LNCaP clone FGC (cell line): Measurements from ENCODE around the gene INPP5F.

Experiments used
- DNase-seq: peaks from one replicate; pipeline ENCODE4 v3.0.0-alpha.2; 2011; ENCODE audit warnings: low read depth
- H3K4me3 ChIP-seq: 2 replicates; pipeline ENCODE4 v1.5.1; 2011; ENCODE audit warnings: mild to moderate bottlenecking, low read depth, low read length, control low read depth
- TF ChIP-seq, protein P1 (sequence below): IDR thresholded peaks from 2 replicates; pipeline ENCODE4 v1.5.1; 2012; ENCODE audit warnings: mild to moderate bottlenecking; ENCODE audit not compliant: control insufficient read depth, insufficient read depth; ENCODE audit errors: extremely low read depth

The INPP5F gene

GRCh38 chr10:119755446-119755845, 29.6 kb downstream of the INPP5F start:
- TF ChIP-seq, protein P1, sequence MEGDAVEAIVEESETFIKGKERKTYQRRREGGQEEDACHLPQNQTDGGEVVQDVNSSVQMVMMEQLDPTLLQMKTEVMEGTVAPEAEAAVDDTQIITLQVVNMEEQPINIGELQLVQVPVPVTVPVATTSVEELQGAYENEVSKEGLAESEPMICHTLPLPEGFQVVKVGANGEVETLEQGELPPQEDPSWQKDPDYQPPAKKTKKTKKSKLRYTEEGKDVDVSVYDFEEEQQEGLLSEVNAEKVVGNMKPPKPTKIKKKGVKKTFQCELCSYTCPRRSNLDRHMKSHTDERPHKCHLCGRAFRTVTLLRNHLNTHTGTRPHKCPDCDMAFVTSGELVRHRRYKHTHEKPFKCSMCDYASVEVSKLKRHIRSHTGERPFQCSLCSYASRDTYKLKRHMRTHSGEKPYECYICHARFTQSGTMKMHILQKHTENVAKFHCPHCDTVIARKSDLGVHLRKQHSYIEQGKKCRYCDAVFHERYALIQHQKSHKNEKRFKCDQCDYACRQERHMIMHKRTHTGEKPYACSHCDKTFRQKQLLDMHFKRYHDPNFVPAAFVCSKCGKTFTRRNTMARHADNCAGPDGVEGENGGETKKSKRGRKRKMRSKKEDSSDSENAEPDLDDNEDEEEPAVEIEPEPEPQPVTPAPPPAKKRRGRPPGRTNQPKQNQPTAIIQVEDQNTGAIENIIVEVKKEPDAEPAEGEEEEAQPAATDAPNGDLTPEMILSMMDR = no peak
- DNase-seq = no peak
- no peak overlapping the region for H3K4me3 ChIP-seq

DNA sequence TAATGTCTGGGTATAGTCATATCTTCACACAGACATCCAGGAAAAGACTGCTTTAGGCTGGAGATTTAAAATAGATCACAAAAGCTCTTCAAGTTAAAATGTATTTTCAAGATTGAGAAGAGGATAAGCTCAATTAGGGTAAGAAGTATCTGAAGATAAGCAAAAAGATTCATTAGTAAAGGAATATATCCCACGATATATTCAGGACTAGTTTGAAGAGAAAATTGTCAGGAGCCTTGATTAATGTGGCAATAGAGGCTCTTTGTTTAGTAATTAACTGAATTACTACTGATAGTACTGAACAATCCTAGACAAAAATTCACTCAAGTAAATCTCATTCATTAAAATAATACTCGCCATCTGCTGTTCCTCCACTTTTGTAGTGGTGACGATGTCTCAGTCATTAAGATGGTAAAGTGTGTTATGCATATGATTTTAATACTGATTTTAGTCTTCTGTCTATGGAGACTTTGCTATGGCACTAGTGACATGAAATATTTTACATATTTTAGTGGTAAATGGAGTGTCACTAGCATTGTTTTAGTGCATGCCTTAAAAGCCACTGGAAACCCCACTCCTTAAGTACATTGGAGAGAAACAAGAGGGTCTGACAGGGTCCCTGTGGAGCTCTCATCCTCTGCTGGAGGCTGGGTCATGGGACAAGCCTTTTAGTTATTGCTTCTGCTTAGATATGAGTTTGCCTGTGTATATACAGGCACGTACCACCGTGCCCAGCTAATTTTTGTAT, 32.8 kb downstream of the INPP5F start:
- H3K4me3 ChIP-seq = no peak overlapping the region
- DNase-seq = no peak
- TF ChIP-seq, protein P1 = no peak

GRCh38 chr10:119759832-119760231, 34.0 kb downstream of the INPP5F start:
- DNase-seq = no peak
- TF ChIP-seq, protein P1 = no peak
- H3K4me3 ChIP-seq = no peak overlapping the region

- no peak for DNase-seq
- no peak overlapping the region for H3K4me3 ChIP-seq
- TF ChIP-seq, protein P1 = no peak
Observed at GRCh38 chr10:119761106-119761505, 35.3 kb downstream of the INPP5F start.

- no peak for DNase-seq
- no peak overlapping the region for H3K4me3 ChIP-seq
- TF ChIP-seq, protein P1 = no peak
Observed at GRCh38 chr10:119762035-119762434, 36.2 kb downstream of the INPP5F start.

- DNase-seq = no peak
- TF ChIP-seq, protein P1 = no peak
- no peak overlapping the region for H3K4me3 ChIP-seq
Observed at GRCh38 chr10:119762805-119763798, 37.3 kb downstream of the INPP5F start.
